Aorta (tissue), 5 donors: ENCODE measurements around the gene CD82. TPM values are rescaled to one million over a fixed set of nuclear protein-coding genes. Genes with fewer than 3 reads are reported as not detected.
"Not testable (repeated sequence)": the region's sequence is repeated elsewhere in the genome, so short reads cannot be mapped to it uniquely, and the experiment has no call there.

Experiments
- ATAC-seq: fragments of 200-7000 bp; cut with Tn5 transposase; one replicate; pipeline ENCODE4 v1.9.1; 2022; ENCODE audit warnings: moderate library complexity; ENCODE audit not compliant: low FRiP score
- DNase-seq, 2 donors: peaks; one replicate each; pipeline ENCODE4 v3.0.0-alpha.2; 2020
- H3K27ac ChIP-seq, 2 donors: one replicate each; pipeline ENCODE4 v1.5.1; 2013; ENCODE audit warnings: low read length in 2 of 2, mild to moderate bottlenecking in 2 of 2, moderate library complexity in 2 of 2, control low read depth in 1 of 2, inconsistent platforms in 1 of 2, low read depth in 1 of 2
- H3K27me3 ChIP-seq, 2 donors: one replicate each; pipeline ENCODE4 v1.6.1; 2013; ENCODE audit warnings: control low read depth in 1 of 2, low read length in 1 of 2, mild to moderate bottlenecking in 1 of 2, moderate library complexity in 1 of 2; ENCODE audit not compliant: insufficient read depth in 2 of 2, control insufficient read depth in 1 of 2
- H3K36me3 ChIP-seq, 2 donors: one replicate each; pipeline ENCODE4 v1.6.1; 2013; ENCODE audit warnings: control low read depth in 1 of 2, low read length in 1 of 2, mild to moderate bottlenecking in 1 of 2; ENCODE audit not compliant: insufficient read depth in 2 of 2, control insufficient read depth in 1 of 2
- H3K4me1 ChIP-seq, 2 donors: one replicate each; pipeline ENCODE4 v1.6.1; 2013; ENCODE audit warnings: low read length in 2 of 2, control low read depth in 1 of 2, mild to moderate bottlenecking in 1 of 2, moderate library complexity in 1 of 2; ENCODE audit not compliant: insufficient read depth in 2 of 2, control insufficient read depth in 1 of 2
- H3K4me3 ChIP-seq, 2 donors: one replicate each; pipeline ENCODE4 v1.5.1; 2013; ENCODE audit warnings: low read length in 2 of 2, control low read depth in 1 of 2, mild to moderate bottlenecking in 1 of 2
- H3K9me3 ChIP-seq: one replicate; pipeline ENCODE4 v1.6.1; 2013; ENCODE audit warnings: mild to moderate bottlenecking, low read length; ENCODE audit not compliant: control insufficient read depth
- WGBS, 2 donors: extraction: QIAGEN DNeasy Blood & Tissue Kit; methylation state at CpG; one replicate each; pipeline ENCODE4 v1.1.7; 2013; 5-methylcytosine and 5-hydroxymethylcytosine counted together
- intact Hi-C, 2 donors: fragments of 100-400 bp; cut with DNase I; formaldehyde crosslinking; loops; one replicate each; pipeline versions ENCODE4 v1.14.2 to v1.15.0; 2022
- polyA plus RNA-seq, 2 donors: library from polyadenylated mRNA; stranded (reverse); fragments of 200-250 nt; gene quantifications; one replicate each; pipeline ENCODE4 v1.2.3, GENCODE V29; 2013
- total RNA-seq, 2 donors: library from RNA; stranded (reverse); fragmentation: NEBNext Ultra II Directional; extraction: Animal tissue kit (Norgen Biotek cat#: 25700); gene quantifications; one replicate each; pipeline ENCODE4 v1.2.1, GENCODE V29; 2021
- donor health status: healthy with polysubstance abuse.
- donor health status: Bipolar disorder and iron deficiency.
- donor health status: DM: no; HTN: no; CAD: no.
- donor health status: DM: no; HTN: no; CAD: no.
- donor health status: DM: yes; HTN: yes; CAD: no.

The CD82 gene
- total and polyA plus RNA-seq, 4 donors, result 21.0 to 64.6 (median 46.1) TPM

DNA sequence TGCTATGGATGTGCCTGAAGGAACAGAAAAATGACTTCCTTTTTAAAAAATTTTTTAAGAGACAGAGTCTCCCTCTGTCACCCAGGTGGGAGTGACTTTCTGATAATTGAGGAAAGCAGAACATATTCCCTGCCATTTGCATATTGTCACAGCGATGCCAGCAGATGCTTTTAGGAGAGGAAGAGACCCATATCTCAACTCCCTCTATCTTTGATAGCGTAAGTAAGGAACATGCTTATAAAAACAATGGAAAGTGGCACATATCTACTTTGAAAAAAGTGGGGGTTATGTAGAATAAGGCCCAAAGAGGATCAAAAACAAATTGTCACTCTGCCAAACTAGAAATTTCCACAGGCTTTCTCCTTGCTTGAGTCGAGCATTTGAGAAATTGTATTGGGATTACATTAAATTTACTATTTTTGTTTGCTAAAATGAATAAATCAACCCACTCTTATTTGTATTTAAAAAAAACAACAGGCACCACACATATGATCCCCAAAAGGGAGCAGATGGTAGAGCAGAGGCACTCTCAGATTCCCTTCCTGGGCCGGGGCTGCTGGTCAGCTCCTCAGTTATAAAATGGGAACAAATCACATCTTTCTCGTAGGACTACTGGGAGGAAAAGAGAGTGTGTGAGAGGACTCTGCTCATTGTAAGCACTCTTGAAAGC, 92.5 kb downstream of the CD82 start:
- no peak for DNase-seq
- WGBS, 2 donors, result 84 to 91% methylated on average over 5 of the region's 5 CpGs
- H3K27ac ChIP-seq, result no peak overlapping the region
- intact Hi-C loops, result no loop called here
- H3K27me3 ChIP-seq, result no peaks in the 10 kb centered on the region
- no peaks in the 10 kb centered on the region for H3K9me3 ChIP-seq
- no peak overlapping the region for H3K4me3 ChIP-seq
- no peaks in the 10 kb centered on the region for H3K36me3 ChIP-seq
- H3K4me1 ChIP-seq, result no peaks in the 10 kb centered on the region
- ATAC-seq, result no peak

DNA sequence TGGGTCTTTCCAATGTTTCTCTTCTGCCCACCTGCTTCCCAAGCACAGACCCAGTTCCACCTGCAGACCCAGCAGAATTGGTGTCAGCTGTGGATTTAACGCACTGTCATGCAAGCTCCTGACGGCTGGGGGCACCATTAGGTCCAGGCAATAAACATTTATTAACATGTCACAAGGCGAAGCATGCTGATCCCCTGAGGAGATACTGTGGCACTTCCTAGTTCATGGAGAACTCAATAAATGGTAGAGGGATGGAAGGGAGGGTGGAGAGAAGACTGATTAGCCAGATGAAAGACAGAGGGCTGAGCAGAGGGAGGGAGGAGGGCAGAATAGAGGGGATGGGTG, 93.0 kb downstream of the CD82 start:
- Histone ChIP-seq H3K4me1 (no peaks in the 10 kb centered on the region), H3K9me3 (no peaks in the 10 kb centered on the region), H3K4me3 (no peak overlapping the region), H3K36me3 (no peaks in the 10 kb centered on the region), H3K27me3 (no peaks in the 10 kb centered on the region), H3K27ac (no peak overlapping the region)
- no peak for DNase-seq
- no peak for ATAC-seq
- 81 to 82% methylated on average over 3 of the region's 3 CpGs for WGBS, 2 donors
- intact Hi-C loops, result no loop called here

DNA sequence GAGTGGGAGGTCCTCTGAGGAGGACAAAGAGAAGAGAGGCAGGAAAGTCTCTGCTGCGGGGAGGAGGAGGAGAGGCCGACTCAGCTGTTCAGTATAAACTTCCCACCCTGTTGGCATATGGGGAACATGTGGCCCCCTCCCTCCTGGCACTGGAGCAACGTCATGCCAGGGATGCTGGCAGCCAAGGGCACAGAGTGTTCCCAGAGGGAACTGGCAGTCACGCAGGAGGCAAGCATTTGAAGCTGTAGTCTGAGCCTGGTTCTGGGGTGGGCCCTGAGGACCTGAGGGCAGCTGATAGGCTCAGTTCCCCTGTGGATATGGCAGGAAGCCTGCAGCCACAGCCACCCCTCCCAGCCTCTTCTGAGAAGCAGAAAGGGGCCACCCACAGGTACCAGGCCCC, 94.2 kb downstream of the CD82 start:
- no peaks in the 10 kb centered on the region for H3K27me3 ChIP-seq
- no peaks in the 10 kb centered on the region for H3K4me1 ChIP-seq
- no peaks in the 10 kb centered on the region for H3K9me3 ChIP-seq
- intact Hi-C loops, result no loop called here
- DNase-seq, result peak in 1 of 2 donors; percentile 84
- WGBS, 2 donors, result 0 to 5% methylated on average over 3 to 4 of the region's 4 CpGs
- no peaks in the 10 kb centered on the region for H3K36me3 ChIP-seq
- peak; percentile 56 for ATAC-seq
- H3K27ac ChIP-seq, result no peak overlapping the region
- H3K4me3 ChIP-seq, result no peak overlapping the region

DNA sequence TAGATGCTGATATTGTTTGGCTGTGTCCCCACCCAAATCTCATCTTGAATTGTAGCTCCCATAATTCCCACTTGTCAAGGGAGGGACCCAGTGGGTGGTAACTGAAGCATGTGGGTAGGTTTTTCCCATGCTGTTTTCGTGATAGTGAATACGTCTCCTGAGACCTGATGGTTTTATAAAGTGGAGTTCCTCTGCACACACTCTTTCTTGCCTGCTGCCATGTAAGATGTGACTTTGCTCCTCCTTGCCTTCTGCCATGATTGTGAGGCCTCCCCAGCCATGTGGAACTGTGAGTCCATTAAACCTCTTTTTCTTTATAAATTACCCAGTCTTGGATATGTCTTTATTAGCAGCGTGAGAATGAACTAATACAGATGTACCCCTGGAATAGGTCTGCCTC, 95.1 kb downstream of the CD82 start:
- DNase-seq, H3K27ac ChIP-seq, H3K4me1 ChIP-seq, H3K36me3 ChIP-seq, H3K9me3 ChIP-seq, H3K4me3 ChIP-seq, ATAC-seq, H3K27me3 ChIP-seq, intact Hi-C loops: not testable (repeated sequence)
- WGBS, 2 donors, result 95% methylated on average over 3 of the region's 3 CpGs

DNA sequence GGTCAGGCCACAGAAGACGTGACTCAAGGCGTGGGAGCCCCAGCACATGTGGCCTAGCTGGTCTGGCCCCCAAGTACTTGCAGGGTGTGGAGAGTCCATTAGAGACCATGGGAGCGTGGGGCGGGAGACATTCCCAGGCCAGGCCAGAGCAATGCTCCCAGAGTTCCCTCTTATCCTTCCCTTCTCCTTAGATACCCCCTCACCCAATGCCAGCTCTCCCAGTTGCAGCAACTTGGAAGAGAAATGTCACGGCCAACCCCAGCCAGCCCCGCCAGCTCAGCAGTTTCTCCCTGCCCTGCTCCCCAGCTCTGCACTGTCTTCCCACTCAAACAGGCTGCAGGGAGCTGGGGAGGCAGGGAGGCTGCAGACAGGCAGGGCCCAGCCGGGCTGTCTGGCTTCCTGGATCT, 95.9 kb downstream of the CD82 start:
- no peak for DNase-seq
- Histone ChIP-seq H3K4me1 (no peaks in the 10 kb centered on the region), H3K27me3 (no peaks in the 10 kb centered on the region), H3K36me3 (no peaks in the 10 kb centered on the region), H3K4me3 (no peak overlapping the region), H3K9me3 (no peaks in the 10 kb centered on the region), H3K27ac (no peak overlapping the region)
- ATAC-seq, result no peak
- 87 to 93% methylated on average over 7 of the region's 7 CpGs for WGBS, 2 donors
- intact Hi-C loops, result no loop called here

Other genes starting within 250 kb of the CD82 start
- 10 to 100 TPM; 34.8 to 44.9 TPM for gene TSPAN18, start 161.3 kb downstream of the CD82 start, total RNA-seq
- gene TSPAN18, start 161.3 kb downstream of the CD82 start, polyA plus RNA-seq, result 1 to 10 TPM; 1.0 to 1.2 TPM